Uterus (tissue), 4 donors: ENCODE measurements around the gene FKTN. TPM values are rescaled to one million over a fixed set of nuclear protein-coding genes. Genes with fewer than 3 reads are reported as not detected.
"Not testable (repeated sequence)": the region's sequence is repeated elsewhere in the genome, so short reads cannot be mapped to it uniquely, and the experiment has no call there.

Experiments used
- DNase-seq, 2 donors: peaks; one replicate each; pipeline ENCODE4 v3.0.0-alpha.2; 2019 to 2020
- H3K27ac ChIP-seq, 2 donors: fragments of 200-600 bp; sonication (generic); 1 replicate in 1 of 2; 2 replicates in 1 of 2; pipeline ENCODE4 v1.5.1; 2016 to 2018
- H3K27me3 ChIP-seq, 2 donors: fragments of 200-600 bp; sonication (generic); one replicate each; pipeline ENCODE4 v1.5.1; 2018 to 2019; ENCODE audit warnings: control low read depth in 1 of 2
- H3K36me3 ChIP-seq, 2 donors: fragments of 200-600 bp; sonication (generic); one replicate each; pipeline ENCODE4 v1.5.1; 2019; ENCODE audit warnings: control low read depth in 1 of 2
- H3K4me1 ChIP-seq, 2 donors: fragments of 200-600 bp; sonication (generic); one replicate each; pipeline ENCODE4 v1.5.1; 2018 to 2019; ENCODE audit warnings: control low read depth in 1 of 2
- H3K4me3 ChIP-seq, 2 donors: fragments of 200-600 bp; sonication (generic); 1 replicate in 1 of 2; 2 replicates in 1 of 2; pipeline ENCODE4 v1.5.1; 2018 to 2019; ENCODE audit warnings: mild to moderate bottlenecking in 1 of 2
- H3K9me3 ChIP-seq, 2 donors: fragments of 200-600 bp; sonication (generic); one replicate each; pipeline ENCODE4 v1.5.1; 2019; ENCODE audit warnings: control low read depth in 1 of 2
- POLR2A ChIP-seq, 2 donors: fragments of 450-650 bp; IDR thresholded peaks; one replicate each; pipeline ENCODE4 v1.6.1; 2016; ENCODE audit warnings: antibody characterized with exemption in 2 of 2, mild to moderate bottlenecking in 1 of 2, moderate library complexity in 1 of 2
- intact Hi-C: fragments of 100-400 bp; cut with DNase I; formaldehyde crosslinking; loops from one replicate; pipeline ENCODE4 v1.15.1; 2023; ENCODE audit warnings: low total_unique reads
- total RNA-seq, 4 donors: library from RNA; depleted of rRNA in 3 of 4; stranded (reverse); fragments of >200 nt in 3 of 4; gene quantifications; one replicate each; pipeline versions ENCODE4 v1.1.0 to v1.2.4, GENCODE V29; 2014 to 2023
- TF ChIP-seq, protein P1 (sequence below), 4 experiments: fragments of 200-600 bp in 2 of 4; fragments of 450-650 bp in 2 of 4; sonication (generic) in 2 of 4; IDR thresholded peaks; one replicate each; pipeline ENCODE4 v1.5.1; 2016 to 2019; ENCODE audit warnings: antibody characterized with exemption in 4 of 4, mild to moderate bottlenecking in 2 of 4, moderate library complexity in 1 of 4
- donor health status: DM: yes; HTN: yes; CAD: no.

Gene FKTN
- total RNA-seq, 4 donors from 2014 or later: 2.6 to 39.1 (median 12.7) TPM

DNA sequence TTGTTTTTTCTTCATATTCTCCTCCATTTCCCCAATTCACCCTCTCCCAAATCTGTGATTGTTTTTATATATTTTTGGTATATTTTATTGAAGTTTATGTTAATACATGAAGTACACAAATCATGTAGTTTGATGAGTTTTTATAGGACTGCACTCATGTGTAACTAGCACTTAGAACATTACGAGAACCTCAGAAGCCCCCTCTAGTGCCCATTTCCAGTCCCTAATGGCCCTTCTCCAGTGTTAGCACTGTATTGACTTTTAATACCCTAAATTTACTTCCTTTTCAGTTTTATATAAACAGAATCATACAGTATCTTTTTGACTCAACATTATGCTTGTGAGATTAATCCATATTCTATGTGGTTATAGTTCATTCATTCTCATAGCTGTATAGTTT lies 18.5 kb upstream of the FKTN start:
- H3K27me3 ChIP-seq: no peaks in the 10 kb centered on the region
- DNase-seq: no peak
- no peaks in the 10 kb centered on the region for H3K9me3 ChIP-seq
- peaks cover 0 to 3% of the 10 kb centered on the region in 2 donors for H3K36me3 ChIP-seq
- intact Hi-C loops: no loop called here
- H3K27ac ChIP-seq: no peak overlapping the region
- H3K4me3 ChIP-seq: no peak overlapping the region
- TF ChIP-seq, protein P1, sequence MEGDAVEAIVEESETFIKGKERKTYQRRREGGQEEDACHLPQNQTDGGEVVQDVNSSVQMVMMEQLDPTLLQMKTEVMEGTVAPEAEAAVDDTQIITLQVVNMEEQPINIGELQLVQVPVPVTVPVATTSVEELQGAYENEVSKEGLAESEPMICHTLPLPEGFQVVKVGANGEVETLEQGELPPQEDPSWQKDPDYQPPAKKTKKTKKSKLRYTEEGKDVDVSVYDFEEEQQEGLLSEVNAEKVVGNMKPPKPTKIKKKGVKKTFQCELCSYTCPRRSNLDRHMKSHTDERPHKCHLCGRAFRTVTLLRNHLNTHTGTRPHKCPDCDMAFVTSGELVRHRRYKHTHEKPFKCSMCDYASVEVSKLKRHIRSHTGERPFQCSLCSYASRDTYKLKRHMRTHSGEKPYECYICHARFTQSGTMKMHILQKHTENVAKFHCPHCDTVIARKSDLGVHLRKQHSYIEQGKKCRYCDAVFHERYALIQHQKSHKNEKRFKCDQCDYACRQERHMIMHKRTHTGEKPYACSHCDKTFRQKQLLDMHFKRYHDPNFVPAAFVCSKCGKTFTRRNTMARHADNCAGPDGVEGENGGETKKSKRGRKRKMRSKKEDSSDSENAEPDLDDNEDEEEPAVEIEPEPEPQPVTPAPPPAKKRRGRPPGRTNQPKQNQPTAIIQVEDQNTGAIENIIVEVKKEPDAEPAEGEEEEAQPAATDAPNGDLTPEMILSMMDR (IDR thresholded peaks at IDR 0.05): no peak
- no peak for TF ChIP-seq POLR2A (IDR thresholded peaks at IDR 0.05)
- H3K4me1 ChIP-seq: no peaks in the 10 kb centered on the region

DNA sequence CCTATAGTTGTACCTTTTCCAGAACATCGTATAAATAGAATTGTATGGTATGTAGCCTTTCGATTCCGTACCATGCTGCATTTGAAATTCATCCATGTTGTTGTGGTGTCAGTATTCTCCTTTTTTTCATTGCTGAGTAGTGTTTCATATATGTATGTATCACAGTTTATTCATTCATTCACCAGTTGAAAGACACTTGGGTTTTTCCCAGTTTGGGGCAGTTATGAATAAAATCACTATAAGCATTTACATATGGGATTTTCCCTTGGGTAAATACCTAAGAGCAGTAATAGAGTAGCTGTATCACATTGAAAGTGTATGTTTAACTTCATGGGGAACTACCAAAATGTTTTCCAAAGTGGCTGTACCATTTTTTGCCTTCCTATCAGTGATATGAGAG lies 16.1 kb upstream of the FKTN start:
- H3K27ac ChIP-seq: no peak overlapping the region
- no peak overlapping the region for H3K4me3 ChIP-seq
- intact Hi-C loops: no loop called here
- H3K36me3 ChIP-seq: peaks cover 0 to 3% of the 10 kb centered on the region in 2 donors
- H3K27me3 ChIP-seq: no peaks in the 10 kb centered on the region
- DNase-seq: no peak
- TF ChIP-seq POLR2A (IDR thresholded peaks at IDR 0.05): no peak
- TF ChIP-seq, protein P1 (IDR thresholded peaks at IDR 0.05): no peak
- no peaks in the 10 kb centered on the region for H3K4me1 ChIP-seq
- no peaks in the 10 kb centered on the region for H3K9me3 ChIP-seq

DNA sequence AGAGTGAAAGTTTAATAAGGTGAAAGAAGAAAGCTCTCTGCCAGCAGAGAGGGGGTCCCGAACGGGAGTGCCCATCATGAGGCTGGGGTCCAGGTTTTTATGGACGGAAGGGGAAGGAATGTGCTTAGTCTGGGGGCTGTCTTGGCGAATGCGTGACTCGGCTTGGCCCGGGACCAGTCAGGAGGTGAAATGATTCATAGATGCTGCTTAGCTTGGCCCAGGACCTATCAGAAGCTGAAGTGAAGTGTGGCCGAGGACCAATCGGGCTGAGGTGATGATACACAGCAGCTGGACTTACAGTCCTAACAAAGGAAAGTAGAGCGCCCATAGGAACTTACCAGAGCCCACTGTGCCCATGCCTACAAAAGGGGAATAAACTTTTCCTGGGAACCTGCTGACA lies 3.9 kb upstream of the FKTN start:
- no peak overlapping the region for H3K4me3 ChIP-seq
- no peaks in the 10 kb centered on the region for H3K4me1 ChIP-seq
- no peaks in the 10 kb centered on the region for H3K36me3 ChIP-seq
- peak in 1 of 2 donors; percentile 23 for DNase-seq
- TF ChIP-seq, protein P1 (IDR thresholded peaks at IDR 0.05): no peak
- TF ChIP-seq POLR2A (IDR thresholded peaks at IDR 0.05): no peak
- intact Hi-C loops: no loop called here
- H3K27me3 ChIP-seq: no peaks in the 10 kb centered on the region
- no peaks in the 10 kb centered on the region for H3K9me3 ChIP-seq
- no peak overlapping the region for H3K27ac ChIP-seq

DNA sequence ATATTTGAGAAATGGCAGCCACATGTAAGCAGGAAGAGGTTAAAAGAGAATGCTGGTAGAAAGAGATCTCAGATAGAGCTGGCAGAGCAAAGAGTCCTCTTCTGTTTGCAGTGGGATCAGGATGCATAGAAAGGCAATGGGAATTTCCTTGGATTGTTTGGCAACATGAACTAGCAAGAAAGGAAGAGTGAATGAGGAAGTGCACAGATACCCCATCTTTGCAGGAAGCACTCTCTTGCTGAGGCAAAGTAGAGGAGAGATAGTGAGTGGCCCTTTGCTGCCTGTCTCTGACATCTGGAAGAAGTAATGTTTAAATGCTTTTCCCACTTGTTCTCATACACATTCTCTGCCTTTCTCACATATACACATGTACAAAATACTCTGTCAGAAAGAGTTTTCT lies 14.5 kb downstream of the FKTN start:
- no peaks in the 10 kb centered on the region for H3K27me3 ChIP-seq
- H3K36me3 ChIP-seq: no peaks in the 10 kb centered on the region
- no peak for DNase-seq
- TF ChIP-seq, protein P1 (IDR thresholded peaks at IDR 0.05): no peak
- TF ChIP-seq POLR2A (IDR thresholded peaks at IDR 0.05): no peak
- H3K27ac ChIP-seq: no peak overlapping the region
- H3K4me3 ChIP-seq: no peak overlapping the region
- peaks cover 0 to 3% of the 10 kb centered on the region in 2 donors for H3K9me3 ChIP-seq
- intact Hi-C loops: no loop called here
- no peaks in the 10 kb centered on the region for H3K4me1 ChIP-seq

DNA sequence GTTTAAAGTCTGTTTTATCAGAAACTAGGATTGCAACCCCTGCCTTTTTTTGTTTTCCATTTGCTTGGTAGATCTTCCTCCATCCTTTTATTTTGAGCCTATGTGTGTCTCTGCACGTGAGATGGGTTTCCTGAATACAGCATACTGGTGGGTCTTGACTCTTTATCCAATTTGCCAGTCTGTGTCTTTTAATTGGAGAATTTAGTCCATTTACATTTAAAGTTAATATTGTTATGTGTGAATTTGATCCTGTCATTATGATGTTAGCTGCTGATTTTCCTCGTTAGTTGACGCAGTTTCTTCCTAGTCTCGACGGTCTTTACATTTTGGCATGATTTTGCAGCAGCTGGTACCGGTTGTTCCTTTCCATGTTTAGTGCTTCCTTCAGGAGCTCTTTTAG lies 22.0 kb downstream of the FKTN start:
- H3K36me3 ChIP-seq, intact Hi-C loops, H3K9me3 ChIP-seq, H3K27me3 ChIP-seq, H3K4me3 ChIP-seq, H3K4me1 ChIP-seq, H3K27ac ChIP-seq, DNase-seq: not testable (repeated sequence)

DNA sequence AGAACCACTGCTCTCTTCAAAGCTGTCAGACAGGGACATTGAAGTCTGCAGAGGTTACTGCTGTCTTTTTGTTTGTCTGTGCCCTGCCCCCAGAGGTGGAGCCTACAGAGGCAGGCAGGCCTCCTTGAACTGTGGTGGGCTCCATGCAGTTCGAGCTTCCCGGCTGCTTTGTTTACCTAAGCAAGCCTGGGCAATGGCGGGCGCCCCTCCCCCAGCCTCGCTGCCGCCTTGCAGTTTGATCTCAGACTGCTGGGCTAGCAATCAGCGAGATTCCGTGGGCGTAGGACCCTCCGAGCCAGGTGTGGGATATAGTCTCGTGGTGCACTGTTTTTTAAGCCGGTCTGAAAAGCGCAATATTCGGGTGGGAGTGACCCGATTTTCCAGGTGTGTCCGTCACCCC lies 23.6 kb downstream of the FKTN start:
- H3K27ac ChIP-seq, intact Hi-C loops, H3K9me3 ChIP-seq, H3K4me3 ChIP-seq, DNase-seq, H3K36me3 ChIP-seq, H3K27me3 ChIP-seq, H3K4me1 ChIP-seq: not testable (repeated sequence)
